ENCODE results near the gene STRIP1. TPM values are rescaled to one million over a fixed set of nuclear protein-coding genes. Genes with fewer than 3 reads are reported as not detected.

Gene STRIP1
- polyA plus RNA-seq, 12 donors = 25.2 to 37.0 (median 28.9) TPM; not detected in 1

DNA sequence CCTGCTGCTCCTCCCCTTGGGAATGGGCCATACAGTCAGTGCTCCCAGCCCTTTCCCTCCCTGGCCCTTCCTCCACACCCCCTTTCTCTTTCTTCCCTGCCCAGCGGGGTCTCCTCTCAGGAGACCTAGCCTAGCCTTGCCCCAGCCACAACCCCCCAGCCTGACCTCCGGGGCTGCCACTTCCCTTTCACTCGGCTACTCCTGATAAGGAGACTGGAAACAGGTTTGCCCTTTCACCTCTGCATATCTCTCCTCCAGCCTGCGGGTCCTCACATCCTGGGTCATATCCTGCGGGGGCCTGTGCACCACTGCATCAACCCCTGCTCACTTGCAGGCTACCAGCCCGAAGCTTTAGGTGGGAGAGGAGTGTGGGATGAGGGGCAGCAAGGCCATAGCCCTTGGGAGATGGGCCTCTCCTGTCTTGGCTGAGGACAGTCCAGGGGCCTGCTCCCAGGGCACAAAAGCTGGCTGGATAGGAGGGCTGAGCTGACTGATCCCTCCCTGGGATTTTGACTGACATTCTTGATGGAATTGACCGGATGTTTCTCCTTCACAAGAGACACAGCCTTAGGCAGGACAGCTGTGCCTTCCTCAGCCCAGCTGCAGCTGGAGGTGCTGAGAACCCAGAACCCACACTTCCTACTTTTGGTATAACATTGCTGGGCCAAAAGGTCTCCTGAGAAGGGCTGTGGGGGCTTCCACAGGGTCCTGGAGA lies 55.3 kb downstream of the STRIP1 start:
- no peak for DNase-seq

- DNase-seq = no peak
These were observed 57.0 kb downstream of the STRIP1 start for GRCh38 chr1:110091381-110091780.

GRCh38 chr1:110091791-110092190 lies 57.4 kb downstream of the STRIP1 start:
- no peak for DNase-seq

- DNase-seq = no peak
These were observed 58.6 kb downstream of the STRIP1 start for GRCh38 chr1:110092991-110093390.

- no peak for DNase-seq
These were observed 60.7 kb downstream of the STRIP1 start for GRCh38 chr1:110094931-110095654.

GRCh38 chr1:110097507-110098221 lies 63.2 kb downstream of the STRIP1 start:
- DNase-seq = no peak

- DNase-seq = no peak
These were observed 64.0 kb downstream of the STRIP1 start for GRCh38 chr1:110098222-110099026.

DNA sequence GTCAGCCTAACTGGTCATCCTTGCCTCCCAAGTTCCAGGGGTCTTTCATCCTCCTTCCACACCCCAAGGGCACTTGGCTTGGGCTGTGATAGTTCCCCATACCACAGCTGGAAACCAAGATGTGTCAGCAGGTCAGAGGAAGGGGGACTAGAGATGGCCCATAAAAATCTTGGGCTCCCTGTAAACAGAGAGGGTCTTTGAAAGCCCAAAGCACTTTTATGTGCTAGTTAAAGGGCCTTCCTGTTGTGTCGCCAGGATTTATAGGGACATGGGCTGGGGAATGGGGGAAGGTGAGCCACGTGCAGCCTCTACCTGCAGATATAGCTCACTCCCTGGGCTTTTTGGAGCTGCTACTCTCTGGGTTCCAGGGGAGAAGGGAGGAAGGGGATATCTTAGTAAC lies 65.9 kb downstream of the STRIP1 start:
- no peak for DNase-seq

DNA sequence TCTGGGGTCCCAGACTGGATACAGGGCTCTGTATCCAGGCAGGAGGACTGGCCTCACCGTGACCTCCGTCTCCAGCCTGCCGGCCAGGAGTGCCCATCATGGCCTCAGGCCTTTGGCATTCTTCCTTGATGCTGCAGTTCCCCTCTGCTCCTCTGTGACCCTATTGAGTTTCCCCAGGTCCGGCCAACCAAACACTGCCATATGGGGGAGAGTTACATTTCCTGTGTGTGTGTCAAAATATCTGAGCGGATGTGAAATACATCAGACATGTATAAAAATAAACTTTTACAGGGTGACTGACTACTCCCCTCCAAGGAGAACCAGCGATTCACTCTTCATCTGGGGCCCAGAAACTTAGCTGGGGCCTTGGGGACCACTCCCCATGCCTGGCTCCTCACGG lies 67.7 kb downstream of the STRIP1 start:
- no peak for DNase-seq

Other genes with a start within 250 kb of the STRIP1 start
- gene CSF1, start 123.8 kb upstream of the STRIP1 start, polyA plus RNA-seq (ENCODE audit: insufficient read length in 12 of 12) = 10 to 100 TPM in 3 of 12 donors, 1 to 10 TPM in 8, not detected in 1; 6.0 to 17.8 (median 8.8) TPM
- gene AHCYL1, start 49.9 kb upstream of the STRIP1 start, polyA plus RNA-seq (ENCODE audit: insufficient read length in 12 of 12) = 10 to 100 TPM in 11 of 12 donors, not detected in 1; 37.6 to 68.3 (median 42.7) TPM
- gene ALX3, start 36.0 kb downstream of the STRIP1 start, polyA plus RNA-seq (ENCODE audit: insufficient read length in 12 of 12) = 1 to 10 TPM in 1 of 12 donors, under 1 TPM in 1, not detected in 10; 0.10 to 1.2 TPM
- not detected for gene UBL4B, start 77.8 kb downstream of the STRIP1 start, polyA plus RNA-seq (ENCODE audit: insufficient read length in 12 of 12)
- 1 to 10 TPM in 1 of 12 donors, under 1 TPM in 9, not detected in 2; 0.32 to 2.2 (median 0.45) TPM for gene SLC6A17, start 115.9 kb downstream of the STRIP1 start, polyA plus RNA-seq (ENCODE audit: insufficient read length in 12 of 12)
- gene KCNC4, start 175.7 kb downstream of the STRIP1 start, polyA plus RNA-seq (ENCODE audit: insufficient read length in 12 of 12) = 10 to 100 TPM in 1 of 12 donors, 1 to 10 TPM in 10, not detected in 1; 4.7 to 21.9 (median 7.6) TPM

All from muscle of arm (tissue), 12 donors.